BJ (cell line): ENCODE data around the gene KLHL13. TPM values are rescaled to one million over a fixed set of nuclear protein-coding genes. Genes with fewer than 3 reads are reported as not detected.

Source experiments
- CTCF ChIA-PET: fragments of 350-600 bp; formaldehyde crosslinking; extraction: SDS; loops from one replicate; lab custom pipeline; 2021; ENCODE audit warnings: antibody characterized with exemption, inconsistent platforms; lab: Yijun Ruan, JAX
- POLR2A ChIA-PET: fragments of 300-600 bp; sonication (Branson Sonifier 250); formaldehyde crosslinking; extraction: SDS; loops from one replicate; lab custom pipeline; 2021; ENCODE audit warnings: antibody characterized with exemption; lab: Charles Lee
- DNase-seq: peaks from one replicate; pipeline ENCODE4 v3.0.0-alpha.2; 2011; ENCODE audit warnings: low read depth
- H3K27me3 ChIP-seq: 2 replicates; pipeline ENCODE4 v1.6.0; 2011; ENCODE audit warnings: low read length; ENCODE audit not compliant: control insufficient read depth, insufficient read depth
- H3K36me3 ChIP-seq: 2 replicates; pipeline ENCODE4 v1.5.1; 2011; ENCODE audit warnings: low read length; ENCODE audit not compliant: control insufficient read depth, insufficient read depth
- H3K4me3 ChIP-seq: 2 replicates; pipeline ENCODE4 v1.5.1; 2011; ENCODE audit warnings: low read depth, mild to moderate bottlenecking, control low read depth, low read length
- polyA plus RNA-seq: library from polyadenylated mRNA; depleted of rRNA; stranded (reverse); fragments of >200 nt; gene quantifications from 2 replicates; pipeline ENCODE4 v1.2.3, GENCODE V29; 2011
- TF ChIP-seq, protein P1 (sequence below): IDR thresholded peaks from 2 replicates; pipeline ENCODE4 v1.5.1; 2011; ENCODE audit warnings: low read depth, mild to moderate bottlenecking, control low read depth, inconsistent platforms, low read length, moderate library complexity; ENCODE audit not compliant: insufficient read depth

Gene KLHL13
- polyA plus RNA-seq, 1 experiment: 1.0 TPM

DNA sequence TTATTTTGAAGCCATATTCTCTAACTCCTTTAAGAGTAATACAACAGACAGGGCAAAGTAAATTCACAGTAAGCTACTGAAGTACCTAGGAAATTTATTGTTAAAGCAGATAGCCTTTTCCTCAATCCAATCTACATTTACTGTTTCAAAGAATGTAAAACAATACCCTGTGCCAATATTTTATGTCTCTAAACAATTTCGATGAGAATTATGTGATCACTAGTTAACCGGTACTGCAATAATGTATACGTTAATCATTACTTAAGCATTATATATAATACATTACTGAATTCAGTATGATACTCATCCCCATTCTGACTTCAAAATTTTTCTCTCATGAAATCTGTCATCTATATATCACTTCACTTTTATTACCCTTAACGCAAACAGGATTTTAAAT is 28.5 kb downstream of the KLHL13 start:
- Histone ChIP-seq H3K36me3 (no peaks in the 10 kb centered on the region), H3K27me3 (no peaks in the 10 kb centered on the region), H3K4me3 (no peak overlapping the region)
- TF ChIP-seq, protein P1, sequence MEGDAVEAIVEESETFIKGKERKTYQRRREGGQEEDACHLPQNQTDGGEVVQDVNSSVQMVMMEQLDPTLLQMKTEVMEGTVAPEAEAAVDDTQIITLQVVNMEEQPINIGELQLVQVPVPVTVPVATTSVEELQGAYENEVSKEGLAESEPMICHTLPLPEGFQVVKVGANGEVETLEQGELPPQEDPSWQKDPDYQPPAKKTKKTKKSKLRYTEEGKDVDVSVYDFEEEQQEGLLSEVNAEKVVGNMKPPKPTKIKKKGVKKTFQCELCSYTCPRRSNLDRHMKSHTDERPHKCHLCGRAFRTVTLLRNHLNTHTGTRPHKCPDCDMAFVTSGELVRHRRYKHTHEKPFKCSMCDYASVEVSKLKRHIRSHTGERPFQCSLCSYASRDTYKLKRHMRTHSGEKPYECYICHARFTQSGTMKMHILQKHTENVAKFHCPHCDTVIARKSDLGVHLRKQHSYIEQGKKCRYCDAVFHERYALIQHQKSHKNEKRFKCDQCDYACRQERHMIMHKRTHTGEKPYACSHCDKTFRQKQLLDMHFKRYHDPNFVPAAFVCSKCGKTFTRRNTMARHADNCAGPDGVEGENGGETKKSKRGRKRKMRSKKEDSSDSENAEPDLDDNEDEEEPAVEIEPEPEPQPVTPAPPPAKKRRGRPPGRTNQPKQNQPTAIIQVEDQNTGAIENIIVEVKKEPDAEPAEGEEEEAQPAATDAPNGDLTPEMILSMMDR: no peak
- no peak for DNase-seq
- CTCF ChIA-PET: no interaction called here
- POLR2A ChIA-PET: no interaction called here

DNA sequence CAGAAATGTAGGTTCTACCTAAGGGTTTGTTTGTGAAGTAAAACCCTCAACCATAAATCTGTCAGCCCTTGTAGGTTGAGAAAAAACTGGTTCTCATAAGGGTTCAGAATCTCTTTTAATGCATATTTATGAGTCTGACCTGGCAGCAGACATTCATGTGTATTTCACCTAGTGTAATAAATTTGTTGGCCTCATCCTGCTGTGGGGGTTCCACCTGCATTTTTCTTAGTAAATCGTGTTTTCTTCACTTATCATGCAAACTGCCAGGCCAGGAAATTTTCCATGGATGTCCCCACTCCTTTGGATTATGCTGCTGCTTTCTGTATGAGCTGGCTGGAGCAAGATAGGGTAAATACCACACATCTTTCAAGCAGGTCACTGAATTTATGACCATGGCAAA is 42.4 kb downstream of the KLHL13 start:
- TF ChIP-seq, protein P1: no peak
- POLR2A ChIA-PET: no interaction called here
- no peak overlapping the region for H3K4me3 ChIP-seq

DNA sequence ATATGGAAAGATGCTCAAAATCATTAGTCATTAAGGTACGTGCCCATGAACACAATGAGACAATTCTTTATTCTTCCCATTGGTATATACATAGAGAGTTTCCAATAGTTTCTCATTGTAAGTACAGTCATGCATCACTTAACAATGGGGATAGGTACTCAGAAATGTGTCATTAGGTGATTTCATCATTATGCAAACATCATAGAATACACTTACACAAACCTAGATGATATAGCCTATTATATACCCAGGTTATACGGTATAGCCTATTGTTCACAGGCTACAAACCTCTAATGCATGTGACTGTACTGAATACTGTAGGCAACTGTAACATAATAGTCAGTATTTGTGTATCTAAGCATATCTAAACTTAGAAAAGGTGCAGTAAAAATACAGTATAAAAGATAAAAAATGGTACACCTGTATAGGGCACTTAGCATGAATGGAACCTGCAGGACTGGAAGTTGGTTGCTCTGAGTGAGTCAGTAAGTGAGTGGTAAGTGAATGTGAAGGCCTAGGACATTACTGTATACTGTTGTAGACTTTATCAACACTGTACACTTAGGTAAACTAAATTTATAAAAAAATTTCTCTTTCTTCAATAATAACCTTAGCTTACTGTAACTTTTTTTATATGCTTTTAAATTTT is 49.6 kb downstream of the KLHL13 start:
- TF ChIP-seq, protein P1: no peak
- DNase-seq: no peak
- no peaks in the 10 kb centered on the region for H3K36me3 ChIP-seq
- POLR2A ChIA-PET: no interaction called here
- CTCF ChIA-PET: no interaction called here
- no peaks in the 10 kb centered on the region for H3K27me3 ChIP-seq
- no peak overlapping the region for H3K4me3 ChIP-seq

More for the DNA sequence above, 42.4 kb downstream of the KLHL13 start:
- H3K27me3 ChIP-seq: no peaks in the 10 kb centered on the region
- DNase-seq: no peak
- CTCF ChIA-PET: no interaction called here
- no peaks in the 10 kb centered on the region for H3K36me3 ChIP-seq

DNA sequence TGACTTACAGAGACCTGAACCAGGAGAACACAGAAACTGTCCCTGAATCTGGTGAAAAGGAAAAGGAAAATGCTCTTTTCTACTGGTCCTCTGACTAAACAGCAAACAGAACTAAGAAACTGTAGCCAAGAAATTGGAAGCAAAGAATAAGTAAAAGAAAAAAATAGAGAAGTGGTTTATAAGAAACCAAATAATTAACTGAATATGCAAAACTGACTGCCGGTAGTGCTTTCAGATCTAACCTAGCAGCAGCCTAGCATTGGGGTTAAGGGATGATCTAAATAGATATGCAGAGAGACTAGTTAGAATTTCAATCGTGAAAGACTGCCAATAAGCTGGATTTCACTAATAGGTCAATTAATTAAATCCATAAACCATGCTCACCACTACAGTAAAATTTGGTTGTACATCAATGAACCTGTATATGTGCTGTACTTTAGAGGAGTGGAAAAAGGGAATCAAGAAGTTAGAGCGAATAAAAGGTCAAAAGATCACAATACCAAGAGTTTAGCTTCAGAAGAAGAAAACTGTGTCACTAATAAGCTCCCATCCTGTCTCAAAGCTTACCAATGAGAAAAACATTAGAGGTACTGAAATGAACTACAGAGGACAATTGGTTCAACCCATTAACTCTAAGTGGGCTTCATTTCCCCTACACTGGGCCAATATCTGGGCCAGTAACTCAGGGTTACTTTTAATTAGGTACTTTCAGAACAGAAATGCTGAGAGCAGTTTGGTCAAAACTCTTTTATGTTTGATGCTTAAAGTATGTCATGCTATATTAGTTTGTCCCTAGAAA is 53.6 kb downstream of the KLHL13 start:
- no peaks in the 10 kb centered on the region for H3K36me3 ChIP-seq
- TF ChIP-seq, protein P1: no peak
- H3K4me3 ChIP-seq: no peak overlapping the region
- CTCF ChIA-PET: no interaction called here
- POLR2A ChIA-PET: no interaction called here
- no peaks in the 10 kb centered on the region for H3K27me3 ChIP-seq
- DNase-seq: no peak

DNA sequence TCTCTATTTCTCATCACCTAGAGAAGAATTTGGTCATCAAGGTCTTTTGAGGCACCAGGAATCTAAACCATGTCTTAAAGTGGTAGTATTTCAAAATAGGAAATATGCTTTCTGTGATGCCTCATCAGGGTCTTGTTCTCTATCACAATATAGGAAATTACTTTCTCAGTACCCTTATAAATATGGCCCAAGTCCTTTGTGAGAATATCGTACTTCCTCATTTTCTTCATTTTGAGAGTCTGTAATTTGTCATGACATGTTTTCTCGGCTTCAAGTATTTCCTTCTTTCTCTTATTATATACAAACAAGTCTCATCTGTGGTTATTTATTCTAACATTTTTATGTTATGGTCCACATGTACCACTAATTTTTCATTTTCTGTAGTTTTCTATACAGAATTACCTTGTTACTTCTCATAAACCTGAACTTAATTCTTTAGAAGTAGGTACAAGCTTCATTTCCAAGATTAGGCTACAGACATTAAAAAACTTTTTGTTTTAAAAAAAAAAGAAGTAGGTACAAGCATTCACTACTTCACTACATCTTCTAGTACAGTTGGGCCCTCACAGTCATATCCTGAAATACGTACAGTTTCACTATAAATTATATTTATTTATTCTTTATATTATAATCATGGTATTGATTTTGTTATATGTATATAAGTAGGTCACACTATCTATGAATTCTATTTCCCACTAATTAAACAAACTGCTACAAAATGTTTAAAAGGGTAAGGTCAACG is 54.4 kb downstream of the KLHL13 start:
- Histone ChIP-seq H3K27me3 (no peaks in the 10 kb centered on the region), H3K4me3 (no peak overlapping the region), H3K36me3 (no peaks in the 10 kb centered on the region)
- CTCF ChIA-PET: no interaction called here
- no peak for DNase-seq
- POLR2A ChIA-PET: no interaction called here
- TF ChIP-seq, protein P1: no peak
